Neuronal stem cell (in vitro differentiated cells): ENCODE results near the gene SPINK4.

Experiments used
- DNase-seq: peaks from one replicate; pipeline ENCODE4 v3.0.0-alpha.2; 2013; ENCODE audit warnings: low spot score
- H2AFZ ChIP-seq: one replicate; pipeline ENCODE4 v1.6.1; 2013; ENCODE audit warnings: mild to moderate bottlenecking, low read length, inconsistent platforms
- H2AK5ac ChIP-seq: 2 replicates; pipeline ENCODE4 v1.6.1; 2013; ENCODE audit warnings: low read depth, mild to moderate bottlenecking, inconsistent platforms, low read length, moderate library complexity, mixed read lengths
- H2BK120ac ChIP-seq: 2 replicates; pipeline ENCODE4 v1.6.1; 2013; ENCODE audit warnings: low read depth, mild to moderate bottlenecking, inconsistent platforms, low read length, moderate library complexity, mixed read lengths
- H2BK12ac ChIP-seq: one replicate; pipeline ENCODE4 v1.6.1; 2013; ENCODE audit warnings: low read length, inconsistent platforms
- H2BK15ac ChIP-seq: 2 replicates; pipeline ENCODE4 v1.6.1; 2013; ENCODE audit warnings: mild to moderate bottlenecking, low read length, inconsistent platforms, mixed read lengths
- H2BK5ac ChIP-seq: one replicate; pipeline ENCODE4 v1.6.1; 2013; ENCODE audit warnings: inconsistent platforms, mild to moderate bottlenecking, low read length, moderate library complexity
- H3K14ac ChIP-seq: one replicate; pipeline ENCODE4 v1.6.1; 2013; ENCODE audit warnings: low read length, inconsistent platforms
- H3K18ac ChIP-seq: 2 replicates; pipeline ENCODE4 v1.6.1; 2013; ENCODE audit warnings: low read length, inconsistent platforms
- H3K23ac ChIP-seq: 2 replicates; pipeline ENCODE4 v1.6.1; 2013; ENCODE audit warnings: low read depth, mild to moderate bottlenecking, mixed read lengths, low read length, inconsistent platforms; ENCODE audit not compliant: poor library complexity
- H3K27ac ChIP-seq: replicated peaks from 3 replicates; pipeline ENCODE4 v1.5.1; 2013; ENCODE audit warnings: low read length, inconsistent platforms
- H3K27me3 ChIP-seq, 3 experiments: 2 replicates each; pipeline ENCODE4 v1.6.1; 2013; ENCODE audit warnings: low read length in 3 of 3, mild to moderate bottlenecking in 2 of 3, inconsistent platforms in 1 of 3, low read depth in 1 of 3, mixed read lengths in 1 of 3, moderate library complexity in 1 of 3; ENCODE audit not compliant: control insufficient read depth in 3 of 3, insufficient read depth in 3 of 3
- H3K36me3 ChIP-seq, 2 donors: replicated peaks in 1 of 2; 2 replicates each; pipeline ENCODE4 v1.6.1; 2013; ENCODE audit warnings: low read length in 2 of 2; ENCODE audit not compliant: control insufficient read depth in 2 of 2, insufficient read depth in 2 of 2
- H3K4ac ChIP-seq: 2 replicates; pipeline ENCODE4 v1.6.1; 2013; ENCODE audit warnings: inconsistent platforms, mild to moderate bottlenecking, low read length, moderate library complexity
- H3K4me1 ChIP-seq, 2 donors: 1 replicate in 1 of 2; 2 replicates in 1 of 2; pipeline ENCODE4 v1.6.1; 2013; ENCODE audit warnings: low read length in 2 of 2, low read depth in 1 of 2; ENCODE audit not compliant: control insufficient read depth in 2 of 2, insufficient read depth in 1 of 2
- H3K4me2 ChIP-seq: one replicate; pipeline ENCODE4 v1.6.1; 2013; ENCODE audit warnings: mild to moderate bottlenecking, low read length, inconsistent platforms; ENCODE audit not compliant: insufficient read depth, poor library complexity, severe bottlenecking
- H3K4me3 ChIP-seq, 2 donors: 2 replicates each; pipeline ENCODE4 v1.5.1; 2013; ENCODE audit warnings: low read length in 2 of 2, mild to moderate bottlenecking in 2 of 2, inconsistent platforms in 1 of 2, moderate library complexity in 1 of 2
- H3K79me1 ChIP-seq: one replicate; pipeline ENCODE4 v1.6.1; 2013; ENCODE audit warnings: low read depth, mild to moderate bottlenecking, inconsistent platforms, low read length, moderate library complexity
- H3K9ac ChIP-seq: one replicate; pipeline ENCODE4 v1.6.1; 2013; ENCODE audit warnings: mild to moderate bottlenecking, low read depth, low read length, inconsistent platforms; ENCODE audit not compliant: poor library complexity
- H3K9me3 ChIP-seq, 2 donors: replicated peaks in 1 of 2; 2 replicates each; pipeline versions ENCODE3 to v1.6.1; 2013; ENCODE audit warnings: low read length in 2 of 2, mild to moderate bottlenecking in 2 of 2, inconsistent platforms in 1 of 2, low read depth in 1 of 2, mixed read lengths in 1 of 2, moderate library complexity in 1 of 2; ENCODE audit not compliant: control insufficient read depth in 2 of 2, insufficient read depth in 1 of 2
- H4K8ac ChIP-seq: one replicate; pipeline ENCODE4 v1.6.1; 2013; ENCODE audit warnings: low read depth, mild to moderate bottlenecking, inconsistent platforms, low read length, moderate library complexity
- H4K91ac ChIP-seq: one replicate; pipeline ENCODE4 v1.6.1; 2013; ENCODE audit warnings: low read length, low read depth, mild to moderate bottlenecking, inconsistent platforms; ENCODE audit not compliant: poor library complexity
- WGBS, 2 donors: extraction: QIAGEN DNeasy Blood & Tissue Kit; methylation state at CpG; one replicate each; pipeline ENCODE4 v1.1.7; 2013; ENCODE audit warnings: missing lambda C conversion rate in 2 of 2, mixed read lengths in 1 of 2; ENCODE audit not compliant: insufficient read length in 2 of 2, insufficient replicate concordance in 1 of 2; ENCODE audit errors: extremely low coverage in 2 of 2; 5-methylcytosine and 5-hydroxymethylcytosine counted together

SPINK4 gene

GRCh38 chr9:33229359-33230114 is 10.4 kb upstream of the SPINK4 start:
- Histone ChIP-seq H3K27ac (no peak overlapping the region), H2BK120ac (no peak overlapping the region), H3K9ac (no peak overlapping the region), H2BK15ac (no peak overlapping the region), H3K4ac (no peak overlapping the region), H2AK5ac (no peak overlapping the region), H2BK5ac (no peak overlapping the region), H4K91ac (no peak overlapping the region), H4K8ac (no peak overlapping the region), H3K36me3 (no peaks in the 10 kb centered on the region), H3K79me1 (no peaks in the 10 kb centered on the region), H3K23ac (no peak overlapping the region), H3K4me3 (no peak overlapping the region), H3K14ac (no peak overlapping the region), H2BK12ac (no peak overlapping the region), H3K4me2 (no peak overlapping the region), H3K9me3 (no peaks in the 10 kb centered on the region), H3K4me1 (no peaks in the 10 kb centered on the region), H2AFZ (no peak overlapping the region), H3K27me3 (peaks cover 0 to 22% (median 0%) of the 10 kb centered on the region in 3 experiments), H3K18ac (no peak overlapping the region)
- no peak for DNase-seq
- WGBS, 2 donors, result no CpG with 5 or more reads among the region's 9 CpGs

GRCh38 chr9:33230756-33231622 is 9.0 kb upstream of the SPINK4 start:
- H3K14ac ChIP-seq, result no peak overlapping the region
- H3K36me3 ChIP-seq, result no peaks in the 10 kb centered on the region
- H3K18ac ChIP-seq, result no peak overlapping the region
- H3K4ac ChIP-seq, result no peak overlapping the region
- H3K23ac ChIP-seq, result no peak overlapping the region
- H4K91ac ChIP-seq, result no peak overlapping the region
- H2BK120ac ChIP-seq, result no peak overlapping the region
- no peak overlapping the region for H2BK12ac ChIP-seq
- no peak overlapping the region for H2BK5ac ChIP-seq
- no peak overlapping the region for H3K4me3 ChIP-seq
- H4K8ac ChIP-seq, result no peak overlapping the region
- no peak overlapping the region for H3K9ac ChIP-seq
- peaks cover 0 to 22% (median 0%) of the 10 kb centered on the region in 3 experiments for H3K27me3 ChIP-seq
- H3K4me1 ChIP-seq, result no peaks in the 10 kb centered on the region
- H3K79me1 ChIP-seq, result no peaks in the 10 kb centered on the region
- H3K4me2 ChIP-seq, result no peak overlapping the region
- H2AK5ac ChIP-seq, result no peak overlapping the region
- no peak for DNase-seq
- no peaks in the 10 kb centered on the region for H3K9me3 ChIP-seq
- WGBS, 2 donors, result no CpG with 5 or more reads among the region's 13 CpGs
- no peak overlapping the region for H3K27ac ChIP-seq
- H2AFZ ChIP-seq, result no peak overlapping the region
- no peak overlapping the region for H2BK15ac ChIP-seq

- no peak for DNase-seq
- WGBS, 2 donors, result no CpG with 5 or more reads among the region's 2 CpGs
- no peak overlapping the region for H3K14ac ChIP-seq
- no peaks in the 10 kb centered on the region for H3K9me3 ChIP-seq
- H3K9ac ChIP-seq, result no peak overlapping the region
- H4K8ac ChIP-seq, result no peak overlapping the region
- H3K4me1 ChIP-seq, result peaks cover 0 to 1% of the 10 kb centered on the region in 2 donors
- H2BK12ac ChIP-seq, result no peak overlapping the region
- no peak overlapping the region for H2AK5ac ChIP-seq
- H3K79me1 ChIP-seq, result no peaks in the 10 kb centered on the region
- no peak overlapping the region for H3K18ac ChIP-seq
- no peak overlapping the region for H3K4me2 ChIP-seq
- no peak overlapping the region for H2BK5ac ChIP-seq
- no peak overlapping the region for H2BK15ac ChIP-seq
- H3K4me3 ChIP-seq, result no peak overlapping the region
- H3K36me3 ChIP-seq, result no peaks in the 10 kb centered on the region
- no peak overlapping the region for H3K27ac ChIP-seq
- H3K27me3 ChIP-seq, result peaks cover 0 to 24% (median 2%) of the 10 kb centered on the region in 3 experiments
- H3K23ac ChIP-seq, result no peak overlapping the region
- no peak overlapping the region for H3K4ac ChIP-seq
- no peak overlapping the region for H4K91ac ChIP-seq
- H2BK120ac ChIP-seq, result no peak overlapping the region
- no peak overlapping the region for H2AFZ ChIP-seq
Observed at GRCh38 chr9:33231623-33231942, 8.4 kb upstream of the SPINK4 start.

GRCh38 chr9:33232815-33233214 is 7.2 kb upstream of the SPINK4 start:
- Histone ChIP-seq H4K8ac (no peak overlapping the region), H3K27ac (no peak overlapping the region), H3K79me1 (no peaks in the 10 kb centered on the region), H3K36me3 (no peaks in the 10 kb centered on the region), H2BK12ac (no peak overlapping the region), H2BK15ac (no peak overlapping the region), H3K9ac (no peak overlapping the region), H2AK5ac (no peak overlapping the region), H3K14ac (no peak overlapping the region), H4K91ac (no peak overlapping the region), H3K4ac (no peak overlapping the region), H3K4me2 (no peak overlapping the region), H3K4me3 (no peak overlapping the region), H2AFZ (no peak overlapping the region), H2BK5ac (no peak overlapping the region), H3K4me1 (peaks cover 0 to 2% of the 10 kb centered on the region in 2 donors), H3K18ac (no peak overlapping the region), H3K9me3 (no peaks in the 10 kb centered on the region), H2BK120ac (no peak overlapping the region), H3K27me3 (peaks cover 0 to 21% (median 3%) of the 10 kb centered on the region in 3 experiments), H3K23ac (no peak overlapping the region)
- no CpG with 5 or more reads among the region's 6 CpGs for WGBS, 2 donors
- no peak for DNase-seq
